Stimulated activated CD4-positive, alpha-beta T cell treated with anti-CD3 and anti-CD28 coated beads, Interleukin-12 subunit alpha, Interleukin-12 subunit beta, amount 100 ng/mL, for 4 hours (primary cell): ENCODE data around the gene ANP32B.
"Not testable (repeated sequence)": the region's sequence is repeated elsewhere in the genome, so short reads cannot be mapped to it uniquely, and the experiment has no call there.

Experiments used
- DNase-seq: peaks from one replicate; pipeline ENCODE4 v3.0.0-alpha.2; 2020

The ANP32B gene

GRCh38 chr9:97994703-97995102 is 11.6 kb downstream of the ANP32B start:
- no peak for DNase-seq

GRCh38 chr9:97996676-97997075 is 13.5 kb downstream of the ANP32B start:
- DNase-seq = not testable (repeated sequence)

- no peak for DNase-seq
Measured at GRCh38 chr9:97997330-97998276, 14.5 kb downstream of the ANP32B start.

DNA sequence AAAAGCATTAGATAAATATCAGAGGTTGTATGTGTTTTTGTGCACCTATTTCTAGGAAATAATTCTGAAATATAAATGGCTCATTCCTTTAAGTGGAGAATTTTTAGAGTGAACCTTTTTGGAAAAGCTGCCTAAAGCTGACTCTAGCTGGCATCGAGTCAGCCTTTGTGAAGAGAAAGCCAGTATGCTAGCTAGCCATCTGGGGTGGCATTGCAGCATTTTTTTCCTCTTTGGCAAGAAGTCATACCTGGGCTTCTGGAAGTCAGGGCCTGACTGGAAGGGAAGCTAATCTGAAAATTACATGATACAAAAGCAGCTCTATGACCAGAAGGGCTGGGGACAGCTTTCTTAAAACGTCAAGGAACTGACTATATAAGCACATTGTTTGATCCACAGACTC is 19.7 kb downstream of the ANP32B start:
- DNase-seq = no peak

- DNase-seq = no peak
Measured at GRCh38 chr9:98006127-98006796, 23.1 kb downstream of the ANP32B start.

GRCh38 chr9:98007251-98007928 is 24.2 kb downstream of the ANP32B start:
- no peak for DNase-seq

DNA sequence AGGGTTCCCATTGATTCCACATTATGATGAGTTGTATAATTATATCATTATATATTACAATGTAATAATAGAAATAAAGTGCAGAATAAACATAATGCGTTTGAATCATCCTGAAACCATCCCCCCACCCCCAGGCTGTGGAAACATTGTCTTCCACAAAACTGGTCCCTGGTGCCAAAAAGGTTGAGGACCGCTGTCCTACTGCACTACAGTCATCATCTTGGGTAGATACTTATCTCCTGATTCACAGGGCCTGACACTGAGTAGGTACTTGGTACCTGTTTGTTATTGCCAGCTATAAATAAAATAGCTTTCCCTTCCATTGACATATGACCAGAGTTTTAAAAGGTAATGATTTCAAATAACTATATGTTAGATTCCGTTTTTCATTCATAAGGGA is 25.6 kb downstream of the ANP32B start:
- DNase-seq = no peak

DNA sequence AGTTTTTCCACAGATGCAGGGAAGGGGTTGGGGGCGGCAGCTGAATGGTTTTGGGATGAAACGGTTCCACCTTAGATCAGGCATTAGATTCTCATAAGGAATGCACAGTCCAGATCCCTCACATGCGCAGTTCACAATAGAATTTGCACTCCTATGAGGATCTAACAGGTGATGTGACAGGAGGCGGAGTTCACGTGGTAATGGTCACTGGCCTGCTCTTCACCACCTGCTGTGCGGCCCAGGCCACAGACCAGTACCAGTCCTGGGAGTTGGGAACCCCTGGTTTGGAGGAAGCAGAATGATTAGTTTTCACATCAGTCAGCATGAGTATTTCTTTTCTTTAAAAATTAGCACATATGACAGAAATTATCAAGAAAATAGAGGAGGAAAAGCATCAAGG is 26.3 kb downstream of the ANP32B start:
- no peak for DNase-seq

- DNase-seq = no peak
Measured at GRCh38 chr9:98009936-98010335, 26.8 kb downstream of the ANP32B start.

- DNase-seq = no peak
Measured at GRCh38 chr9:98010445-98010844, 27.3 kb downstream of the ANP32B start.

GRCh38 chr9:98011122-98011521 is 28.0 kb downstream of the ANP32B start:
- DNase-seq = no peak

DNA sequence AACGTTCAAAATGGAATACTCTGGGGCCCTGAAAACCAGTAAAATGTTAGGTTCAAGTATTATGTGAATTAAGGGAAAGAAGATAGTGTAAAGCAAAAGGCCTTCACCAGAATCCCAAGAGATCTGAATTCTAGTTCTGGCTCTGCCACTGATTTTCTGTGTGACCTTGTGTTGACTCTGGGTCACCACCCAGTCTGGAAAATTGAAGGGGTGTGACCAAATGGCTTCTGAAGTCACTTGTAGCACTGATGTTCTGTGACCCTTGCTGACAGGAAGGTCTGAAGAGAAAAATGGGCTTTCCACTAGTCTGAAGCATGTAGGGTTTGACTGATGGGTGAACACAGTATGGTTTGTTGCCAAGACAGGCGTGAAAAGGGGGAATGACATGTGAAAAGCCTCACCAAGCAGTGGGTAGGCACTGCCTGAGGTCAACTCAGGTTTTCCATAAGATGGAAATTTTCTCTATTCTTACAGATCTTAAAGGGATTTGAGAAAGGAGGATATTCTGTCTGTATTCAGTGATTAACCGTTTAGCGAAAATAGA is 33.1 kb downstream of the ANP32B start:
- no peak for DNase-seq

GRCh38 chr9:98017306-98017705 is 34.2 kb downstream of the ANP32B start:
- no peak for DNase-seq

DNA sequence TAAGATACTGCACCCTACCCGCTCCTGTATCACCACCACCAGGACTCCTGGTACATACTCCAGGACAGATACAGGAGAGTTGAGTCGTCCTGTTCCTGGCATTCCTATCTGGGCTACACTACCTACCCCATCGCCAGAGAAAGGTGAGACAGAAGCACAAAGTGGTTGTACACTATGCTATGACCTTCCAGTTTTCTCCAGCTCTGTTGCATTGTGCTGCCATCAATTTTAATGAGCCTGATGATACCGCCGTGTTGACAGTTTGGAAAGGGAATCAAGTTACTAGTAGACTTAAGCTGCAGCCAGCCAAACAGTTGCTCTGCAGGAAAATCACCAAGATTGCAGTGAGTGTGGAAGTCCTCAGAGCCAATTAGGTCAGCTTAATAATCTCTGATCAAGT is 35.2 kb downstream of the ANP32B start:
- DNase-seq = no peak

- DNase-seq = no peak
Measured at GRCh38 chr9:98019098-98019497, 36.0 kb downstream of the ANP32B start.

DNA sequence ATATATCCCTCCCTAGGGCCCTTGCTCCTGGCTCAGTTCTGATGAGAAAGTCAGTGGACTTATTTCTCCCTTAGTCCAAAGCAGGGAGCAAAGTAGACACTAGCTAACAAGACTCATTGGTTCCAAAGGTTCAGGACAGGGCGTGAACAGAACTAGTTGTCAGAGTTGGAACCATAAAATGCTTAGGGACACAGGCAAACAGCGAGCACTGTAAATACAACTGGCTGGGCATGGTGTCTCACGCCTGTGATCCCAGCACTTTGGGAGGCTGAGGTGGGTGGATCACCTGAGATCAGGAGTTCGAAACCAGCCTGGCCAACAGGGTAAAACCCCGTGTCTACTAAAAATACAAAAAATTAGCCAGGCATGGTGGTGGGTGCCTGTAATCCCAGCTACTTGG is 36.7 kb downstream of the ANP32B start:
- DNase-seq = not testable (repeated sequence)

DNA sequence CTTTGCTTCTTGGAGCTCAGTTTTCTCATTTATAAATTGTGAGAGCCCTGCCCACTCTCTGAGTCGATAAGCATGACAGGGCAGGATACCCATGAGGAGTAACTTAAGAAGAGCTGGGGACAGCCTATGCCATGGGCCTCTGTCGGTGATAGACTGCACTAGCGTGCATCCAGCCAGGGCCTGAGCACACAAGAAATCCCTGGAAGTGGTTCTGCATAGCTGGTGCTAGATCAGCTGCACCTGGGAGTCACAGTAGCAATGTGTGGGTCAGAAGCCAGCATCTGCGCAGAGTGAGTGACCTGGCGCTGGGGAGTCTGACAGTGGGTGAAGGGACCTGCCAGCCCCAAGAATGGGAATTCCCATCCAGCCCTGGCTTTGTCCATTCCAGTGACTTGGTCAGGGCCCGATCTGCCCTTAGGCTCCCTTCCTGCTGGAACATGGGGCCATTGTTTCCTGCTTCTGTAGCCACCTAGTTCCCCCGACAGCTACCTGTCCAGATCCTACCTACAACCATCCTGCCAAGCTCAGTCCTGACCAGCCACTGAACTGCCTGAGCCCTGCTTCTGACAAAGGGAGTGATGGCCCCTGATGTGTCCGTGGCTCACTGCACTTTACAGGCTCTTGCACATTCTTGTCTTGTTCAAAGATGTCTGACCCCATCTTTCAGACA is 37.5 kb downstream of the ANP32B start:
- no peak for DNase-seq

DNA sequence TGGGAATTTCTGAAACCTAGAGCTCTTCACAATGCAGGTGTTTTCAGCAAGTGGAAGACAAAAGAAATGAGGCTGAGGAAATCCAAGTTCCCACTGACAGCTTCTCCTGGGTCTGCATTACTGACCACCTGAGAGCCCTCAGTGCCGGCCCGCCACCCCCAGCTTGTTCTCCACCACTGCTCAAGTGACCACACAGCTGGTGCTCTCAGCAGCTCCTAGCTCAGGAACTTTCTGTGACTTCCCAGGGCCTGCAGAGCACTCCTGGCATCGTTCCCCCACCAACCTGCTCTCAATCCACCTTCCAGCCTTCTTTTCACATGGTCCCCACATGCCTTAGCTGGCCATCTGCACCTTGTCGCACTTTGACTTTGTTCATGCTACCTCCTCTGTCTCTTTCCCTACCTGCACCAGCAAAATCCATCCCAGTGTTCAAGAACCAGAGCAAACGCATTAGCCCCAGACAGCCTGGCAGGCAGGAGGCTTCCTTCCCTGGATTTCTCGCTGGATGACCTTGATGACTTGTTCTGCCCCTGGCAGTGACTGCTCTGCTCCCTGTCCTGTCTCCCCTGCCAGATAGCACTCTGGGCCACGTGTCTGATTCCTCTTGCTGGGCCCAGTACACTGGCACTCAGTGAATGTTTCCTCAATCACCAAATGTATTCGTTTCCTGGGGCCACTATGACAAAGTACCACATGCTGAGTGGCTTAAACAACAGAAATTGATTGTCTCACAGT is 38.3 kb downstream of the ANP32B start:
- no peak for DNase-seq

DNA sequence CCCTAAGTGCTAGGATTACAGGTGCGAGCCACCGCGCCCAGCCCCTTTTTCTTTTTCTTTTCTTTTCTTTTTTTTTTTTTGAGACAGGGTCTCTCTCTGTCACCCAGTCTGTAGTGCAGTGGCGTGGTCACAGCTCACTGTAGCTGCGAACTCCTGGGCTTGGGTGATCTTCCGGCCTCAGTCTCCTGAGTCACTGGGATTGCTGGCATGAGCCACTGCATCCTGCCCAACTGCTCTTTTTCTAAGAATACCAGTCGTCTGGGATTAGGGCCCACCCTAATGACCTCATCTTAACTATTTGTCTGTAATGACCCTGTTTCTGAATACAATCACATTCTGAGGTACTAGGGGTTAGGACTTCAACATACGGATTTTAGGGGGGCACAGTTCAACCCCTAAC is 39.3 kb downstream of the ANP32B start:
- DNase-seq = no peak

- no peak for DNase-seq
Measured at GRCh38 chr9:98024702-98025101, 41.6 kb downstream of the ANP32B start.

- DNase-seq = no peak
Measured at GRCh38 chr9:98031169-98031568, 48.0 kb downstream of the ANP32B start.

GRCh38 chr9:98031935-98032334 is 48.8 kb downstream of the ANP32B start:
- DNase-seq = no peak
